Uterine smooth muscle cell (primary cell): ENCODE results near the gene GABRR1. TPM values are rescaled to one million over a fixed set of nuclear protein-coding genes. Genes with fewer than 3 reads are reported as not detected.

ENCODE experiments used
- total RNA-seq: library from RNA; depleted of rRNA; stranded (reverse); fragments of >200 nt; gene quantifications from 2 replicates; pipeline ENCODE4 v1.2.3, GENCODE V29; 2014

Gene GABRR1
- total RNA-seq = not detected in 2 replicates

GRCh38 chr6:89217299-89217910 lies at the start of gene GABRR1:
Gene GABRR1 (minus strand): TSS chr6:89217358. CDS start chr6:89217322, 36 bp downstream.

DNA sequence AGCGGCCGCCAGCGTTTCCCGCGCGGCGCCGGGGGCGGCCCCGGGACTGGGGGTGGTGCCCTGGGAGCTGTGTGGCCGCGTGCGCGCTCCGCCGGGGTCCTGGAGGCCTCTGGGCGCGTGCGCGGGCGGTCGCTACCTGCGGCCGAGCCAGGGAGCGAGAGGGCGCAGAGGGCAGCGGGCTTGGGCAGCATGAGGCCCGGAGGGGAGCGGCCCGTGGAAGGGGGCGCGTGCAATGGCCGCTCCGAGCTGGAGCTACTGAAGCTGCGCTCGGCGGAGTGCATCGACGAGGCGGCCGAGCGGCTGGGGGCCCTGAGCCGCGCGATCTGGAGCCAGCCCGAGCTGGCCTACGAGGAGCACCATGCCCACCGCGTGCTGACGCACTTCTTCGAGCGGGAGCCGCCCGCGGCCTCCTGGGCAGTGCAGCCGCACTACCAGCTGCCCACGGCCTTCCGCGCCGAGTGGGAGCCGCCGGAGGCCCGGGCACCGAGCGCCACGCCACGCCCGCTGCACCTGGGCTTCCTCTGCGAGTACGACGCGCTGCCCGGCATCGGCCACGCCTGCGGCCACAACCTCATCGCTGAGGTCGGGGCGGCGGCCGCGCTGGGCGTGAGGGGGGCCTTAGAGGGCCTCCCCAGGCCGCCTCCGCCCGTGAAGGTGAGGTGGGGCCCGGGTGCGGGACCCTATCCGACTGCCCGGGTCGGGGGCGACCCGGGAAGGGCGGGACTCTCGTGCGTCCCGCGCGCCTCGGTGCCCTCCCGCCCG lies 71.0 kb downstream of the GABRR1 start, which contains the start of gene PM20D2:
PM20D2 (plus strand) TSS at position 100 of the 762 bp plus-strand sequence; CDS start at position 190, 90 bp downstream.

Other genes with a start within 250 kb of the GABRR1 start
- 19.1 and 47.4 TPM in 2 replicates for gene PNRC1, start 136.6 kb downstream of the GABRR1 start, total RNA-seq
- gene SRSF12, start 99.3 kb downstream of the GABRR1 start, total RNA-seq = 0.11 and 0.12 TPM in 2 replicates
- gene PM20D2, start 71.3 kb downstream of the GABRR1 start, total RNA-seq = 6.5 and 8.2 TPM in 2 replicates
- 0.11 and 0.12 TPM in 2 replicates for gene GABRR2, start 97.9 kb upstream of the GABRR1 start, total RNA-seq
- 34.8 and 36.5 TPM in 2 replicates for gene UBE2J1, start 135.4 kb upstream of the GABRR1 start, total RNA-seq
- 2.3 and 3.2 TPM in 2 replicates for gene RRAGD, start 194.9 kb upstream of the GABRR1 start, total RNA-seq
- gene ANKRD6, start 215.8 kb upstream of the GABRR1 start, total RNA-seq = 2.0 and 2.7 TPM in 2 replicates